H4 (cell line): ENCODE measurements around the gene SLC16A2. TPM values are rescaled to one million over a fixed set of nuclear protein-coding genes. Genes with fewer than 3 reads are reported as not detected.
"Not testable (repeated sequence)": the region's sequence is repeated elsewhere in the genome, so short reads cannot be mapped to it uniquely, and the experiment has no call there.

Experiments
- DNase-seq: peaks from one replicate; pipeline ENCODE4 v3.0.0-alpha.2; 2015; ENCODE audit warnings: low spot score
- total RNA-seq: library from RNA; depleted of rRNA; stranded (reverse); fragments of >200 nt; shearing (Covaris generic); gene quantifications from 2 replicates; pipeline ENCODE4 v1.2.3, GENCODE V29; 2014

The SLC16A2 gene
- total RNA-seq, 1 experiment from 2014 or later = 4.9 TPM

GRCh38 chrX:74446876-74447275 is 25.6 kb downstream of the SLC16A2 start:
- DNase-seq = no peak

- DNase-seq = no peak
Measured at GRCh38 chrX:74448669-74449068, 27.4 kb downstream of the SLC16A2 start.

GRCh38 chrX:74449322-74449936 is 28.1 kb downstream of the SLC16A2 start:
- DNase-seq = peak; percentile 53

GRCh38 chrX:74449937-74450330 is 28.6 kb downstream of the SLC16A2 start:
- no peak for DNase-seq

GRCh38 chrX:74450803-74451449 is 29.6 kb downstream of the SLC16A2 start:
- DNase-seq = peak; percentile 78

- no peak for DNase-seq
Measured at GRCh38 chrX:74451450-74452198, 30.3 kb downstream of the SLC16A2 start.

- no peak for DNase-seq
Measured at GRCh38 chrX:74452199-74452481, 30.8 kb downstream of the SLC16A2 start.

GRCh38 chrX:74453178-74453577 is 31.9 kb downstream of the SLC16A2 start:
- DNase-seq = no peak

- not testable (repeated sequence) for DNase-seq
Measured at GRCh38 chrX:74454233-74454632, 32.9 kb downstream of the SLC16A2 start.

GRCh38 chrX:74458736-74459135 is 37.4 kb downstream of the SLC16A2 start:
- DNase-seq = peak; percentile 64

GRCh38 chrX:74461384-74461783 is 40.1 kb downstream of the SLC16A2 start:
- no peak for DNase-seq

- no peak for DNase-seq
Measured at GRCh38 chrX:74464722-74465121, 43.4 kb downstream of the SLC16A2 start.

GRCh38 chrX:74465424-74465823 is 44.1 kb downstream of the SLC16A2 start:
- no peak for DNase-seq

GRCh38 chrX:74467656-74468055 is 46.4 kb downstream of the SLC16A2 start:
- DNase-seq = no peak

- not testable (repeated sequence) for DNase-seq
Measured at GRCh38 chrX:74473116-74473515, 51.8 kb downstream of the SLC16A2 start.

GRCh38 chrX:74490247-74490646 is 69.0 kb downstream of the SLC16A2 start:
- DNase-seq = no peak

- no peak for DNase-seq
Measured at GRCh38 chrX:74492720-74493201, 71.5 kb downstream of the SLC16A2 start.

- no peak for DNase-seq
Measured at GRCh38 chrX:74493806-74494205, 72.5 kb downstream of the SLC16A2 start.

GRCh38 chrX:74498924-74499323 is 77.6 kb downstream of the SLC16A2 start:
- DNase-seq = no peak

- DNase-seq = no peak
Measured at GRCh38 chrX:74500067-74500466, 78.8 kb downstream of the SLC16A2 start.

- no peak for DNase-seq
Measured at GRCh38 chrX:74500555-74500954, 79.3 kb downstream of the SLC16A2 start.

GRCh38 chrX:74505437-74505836 is 84.1 kb downstream of the SLC16A2 start:
- no peak for DNase-seq
